OCI-LY1 (cell line): Measurements from ENCODE around the gene ATP11C.
"Not testable (repeated sequence)": the region's sequence is repeated elsewhere in the genome, so short reads cannot be mapped to it uniquely, and the experiment has no call there.

Experiments
- H2AFZ ChIP-seq: fragments of 200-600 bp; sonication (generic), shearing (Covaris generic); 2 replicates; pipeline ENCODE4 v1.6.0; 2014; ENCODE audit warnings: antibody characterized with exemption, mild to moderate bottlenecking, low read length
- H3F3A ChIP-seq: fragments of 200-600 bp; sonication (generic), shearing (Covaris generic); 2 replicates; pipeline ENCODE4 v1.6.0; 2014; ENCODE audit warnings: mild to moderate bottlenecking, antibody characterized with exemption, low read length, moderate library complexity; ENCODE audit not compliant: insufficient read depth
- H3K27ac ChIP-seq: fragments of 200-600 bp; sonication (generic); 2 replicates; pipeline ENCODE4 v1.5.1; 2014; ENCODE audit warnings: low read length, mixed run types, mild to moderate bottlenecking, low read depth; ENCODE audit not compliant: poor library complexity, severe bottlenecking
- H3K27me3 ChIP-seq: fragments of 200-600 bp; sonication (generic); 2 replicates; pipeline ENCODE4 v1.6.0; 2014; ENCODE audit warnings: antibody characterized with exemption, mild to moderate bottlenecking, low read length, moderate library complexity; ENCODE audit not compliant: insufficient read depth
- H3K36me3 ChIP-seq: fragments of 200-600 bp; sonication (generic); 2 replicates; pipeline ENCODE4 v1.6.1; 2014; ENCODE audit warnings: mild to moderate bottlenecking, antibody characterized with exemption, low read length, moderate library complexity, mixed read lengths; ENCODE audit not compliant: insufficient read depth
- H3K4me1 ChIP-seq: fragments of 200-600 bp; sonication (generic); 2 replicates; pipeline ENCODE4 v1.5.1; 2014; ENCODE audit warnings: mild to moderate bottlenecking, low read length, moderate library complexity; ENCODE audit not compliant: insufficient read depth, severe bottlenecking
- H3K4me2 ChIP-seq: fragments of 200-600 bp; sonication (generic), shearing (Covaris generic); 2 replicates; pipeline ENCODE4 v1.6.1; 2014; ENCODE audit warnings: low read length
- H3K4me3 ChIP-seq: fragments of 200-600 bp; sonication (generic); 2 replicates; pipeline ENCODE4 v1.5.1; 2014; ENCODE audit warnings: low read length, low read depth, mild to moderate bottlenecking, mixed read lengths; ENCODE audit not compliant: poor library complexity, severe bottlenecking
- H3K79me2 ChIP-seq: fragments of 200-600 bp; shearing (Covaris generic); 2 replicates; pipeline ENCODE4 v1.6.1; 2016; ENCODE audit warnings: mixed run types, low read length, mixed read lengths; ENCODE audit not compliant: insufficient read depth
- H3K9ac ChIP-seq: fragments of 200-600 bp; sonication (generic), shearing (Covaris generic); 2 replicates; pipeline ENCODE4 v1.6.1; 2014; ENCODE audit warnings: mild to moderate bottlenecking, low read length, mixed read lengths
- H3K9me2 ChIP-seq: fragments of 200-600 bp; sonication (generic), shearing (Covaris generic); 2 replicates; pipeline ENCODE4 v1.6.1; 2014; ENCODE audit warnings: low read depth, mild to moderate bottlenecking, low read length, mixed read lengths
- H3K9me3 ChIP-seq: fragments of 200-600 bp; shearing (Covaris generic); 2 replicates; pipeline ENCODE4 v1.6.1; 2014; ENCODE audit warnings: low read length, mixed read lengths
- H4K20me1 ChIP-seq: fragments of 200-600 bp; sonication (generic), shearing (Covaris generic); 2 replicates; pipeline ENCODE4 v1.6.0; 2016; ENCODE audit warnings: mild to moderate bottlenecking, low read length; ENCODE audit not compliant: insufficient read depth
- EZH2 ChIP-seq: fragments of 200-600 bp; sonication (generic), shearing (Covaris generic); IDR thresholded peaks from 2 replicates; pipeline ENCODE4 v1.8.0; 2017; ENCODE audit warnings: borderline replicate concordance, mixed run types, mild to moderate bottlenecking, antibody characterized with exemption, low read length, moderate library complexity, mixed read lengths
- TF ChIP-seq, protein P1 (sequence below): fragments of 200-600 bp; sonication (generic), shearing (Covaris generic); IDR thresholded peaks from 2 replicates; pipeline ENCODE4 v1.5.1; 2017; ENCODE audit warnings: mild to moderate bottlenecking, antibody characterized with exemption, low read length, moderate library complexity, mixed read lengths

ATP11C gene

GRCh38 chrX:139869796-139870195 lies 63.1 kb downstream of the ATP11C start:
- Histone ChIP-seq H4K20me1 (no peaks in the 10 kb centered on the region), H3K79me2 (no peaks in the 10 kb centered on the region), H3K4me3 (no peak overlapping the region), H3K9me2 (no peaks in the 10 kb centered on the region), H3K36me3 (no peaks in the 10 kb centered on the region), H3K9ac (no peak overlapping the region), H3F3A (no peaks in the 10 kb centered on the region), H3K9me3 (no peaks in the 10 kb centered on the region), H3K4me1 (no peaks in the 10 kb centered on the region), H3K4me2 (no peak overlapping the region), H2AFZ (no peak overlapping the region), H3K27me3 (no peaks in the 10 kb centered on the region), H3K27ac (no peak overlapping the region)
- TF ChIP-seq, protein P1, sequence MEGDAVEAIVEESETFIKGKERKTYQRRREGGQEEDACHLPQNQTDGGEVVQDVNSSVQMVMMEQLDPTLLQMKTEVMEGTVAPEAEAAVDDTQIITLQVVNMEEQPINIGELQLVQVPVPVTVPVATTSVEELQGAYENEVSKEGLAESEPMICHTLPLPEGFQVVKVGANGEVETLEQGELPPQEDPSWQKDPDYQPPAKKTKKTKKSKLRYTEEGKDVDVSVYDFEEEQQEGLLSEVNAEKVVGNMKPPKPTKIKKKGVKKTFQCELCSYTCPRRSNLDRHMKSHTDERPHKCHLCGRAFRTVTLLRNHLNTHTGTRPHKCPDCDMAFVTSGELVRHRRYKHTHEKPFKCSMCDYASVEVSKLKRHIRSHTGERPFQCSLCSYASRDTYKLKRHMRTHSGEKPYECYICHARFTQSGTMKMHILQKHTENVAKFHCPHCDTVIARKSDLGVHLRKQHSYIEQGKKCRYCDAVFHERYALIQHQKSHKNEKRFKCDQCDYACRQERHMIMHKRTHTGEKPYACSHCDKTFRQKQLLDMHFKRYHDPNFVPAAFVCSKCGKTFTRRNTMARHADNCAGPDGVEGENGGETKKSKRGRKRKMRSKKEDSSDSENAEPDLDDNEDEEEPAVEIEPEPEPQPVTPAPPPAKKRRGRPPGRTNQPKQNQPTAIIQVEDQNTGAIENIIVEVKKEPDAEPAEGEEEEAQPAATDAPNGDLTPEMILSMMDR: no peak
- TF ChIP-seq EZH2: no peak

DNA sequence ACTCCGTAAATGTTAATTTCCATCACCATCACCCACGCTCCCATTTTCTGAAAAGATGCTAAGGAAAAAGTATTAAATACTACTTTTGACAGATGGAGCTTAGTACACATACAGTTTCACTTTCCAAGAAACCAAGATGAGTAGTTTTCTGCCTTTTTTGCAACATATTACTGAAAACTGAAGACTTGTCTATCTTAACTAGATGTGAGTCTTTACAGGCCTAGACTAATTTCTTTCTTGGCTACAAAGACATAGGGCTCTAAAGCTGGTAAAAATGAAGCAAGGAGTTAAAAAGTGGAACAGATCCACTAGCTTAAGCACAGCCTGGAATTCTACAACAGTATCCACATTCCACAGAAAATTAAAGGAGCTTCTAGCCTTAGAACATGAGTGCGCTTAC lies 68.2 kb downstream of the ATP11C start:
- no peak overlapping the region for H3K4me3 ChIP-seq
- H3K79me2 ChIP-seq: no peaks in the 10 kb centered on the region
- H2AFZ ChIP-seq: no peak overlapping the region
- no peak overlapping the region for H3K4me2 ChIP-seq
- H3K9me3 ChIP-seq: no peaks in the 10 kb centered on the region
- no peaks in the 10 kb centered on the region for H3K4me1 ChIP-seq
- no peak overlapping the region for H3K9ac ChIP-seq
- no peaks in the 10 kb centered on the region for H3F3A ChIP-seq
- no peaks in the 10 kb centered on the region for H3K27me3 ChIP-seq
- no peaks in the 10 kb centered on the region for H3K36me3 ChIP-seq
- no peak overlapping the region for H3K27ac ChIP-seq
- TF ChIP-seq, protein P1: no peak
- no peak for TF ChIP-seq EZH2
- no peaks in the 10 kb centered on the region for H4K20me1 ChIP-seq
- no peaks in the 10 kb centered on the region for H3K9me2 ChIP-seq

GRCh38 chrX:139862208-139862607 lies 70.6 kb downstream of the ATP11C start:
- Histone ChIP-seq H3K9me3 (no peaks in the 10 kb centered on the region), H3K9me2 (no peaks in the 10 kb centered on the region), H3K27ac (no peak overlapping the region), H2AFZ (no peak overlapping the region), H3K9ac (no peak overlapping the region), H4K20me1 (no peaks in the 10 kb centered on the region), H3K79me2 (no peaks in the 10 kb centered on the region), H3K27me3 (no peaks in the 10 kb centered on the region), H3K36me3 (no peaks in the 10 kb centered on the region), H3K4me1 (no peaks in the 10 kb centered on the region), H3K4me3 (no peak overlapping the region), H3K4me2 (no peak overlapping the region), H3F3A (no peaks in the 10 kb centered on the region)
- no peak for TF ChIP-seq EZH2
- TF ChIP-seq, protein P1: no peak; the same call in 1 of the 2 replicates

- H3K79me2 ChIP-seq, H3K4me1 ChIP-seq, H3K4me2 ChIP-seq, H3K9me2 ChIP-seq, H3K36me3 ChIP-seq, H3F3A ChIP-seq, H3K9ac ChIP-seq, H2AFZ ChIP-seq, H4K20me1 ChIP-seq, H3K4me3 ChIP-seq, H3K27ac ChIP-seq, H3K27me3 ChIP-seq, H3K9me3 ChIP-seq: not testable (repeated sequence)
These were observed 76.0 kb downstream of the ATP11C start for GRCh38 chrX:139856826-139857225.
